ENCODE measurements around the gene RNF152. TPM values are rescaled to one million over a fixed set of nuclear protein-coding genes. Genes with fewer than 3 reads are reported as not detected.

RNF152 gene
- total and polyA plus RNA-seq, 2 of the 4 experiments (the other 2 are of a cell fraction) = 7.5 to 18.5 TPM

DNA sequence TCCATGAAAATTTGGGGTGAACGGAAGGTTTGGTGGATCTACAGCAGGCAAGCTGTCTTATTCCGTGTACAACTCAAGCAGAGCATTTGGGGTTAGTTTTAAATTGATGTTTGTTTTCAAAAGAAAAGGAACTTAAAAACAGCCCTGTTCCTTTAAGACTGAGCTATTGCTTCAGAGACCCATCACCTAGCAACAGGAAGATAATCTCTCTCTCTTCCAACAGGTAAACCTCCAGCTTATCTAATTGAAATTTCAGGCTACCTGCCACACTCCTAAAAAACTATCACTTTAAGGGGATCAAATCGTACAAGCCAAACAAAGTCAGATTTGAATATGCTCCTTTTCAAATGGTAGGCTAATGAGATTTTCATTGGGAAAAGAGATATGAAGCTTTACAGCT lies 101.8 kb downstream of the RNF152 start:
- Histone ChIP-seq H2BK20ac (ENCODE audit: low read depth, low read length) (no peak overlapping the region), H3K27me3 (ENCODE audit: control insufficient read depth, insufficient read depth, low read length) (no peaks in the 10 kb centered on the region; the same call in 1 of the 2 replicates), H2AK9ac (replicated peaks; ENCODE audit: low read depth, low read length, poor library complexity) (no peak overlapping the region), H2BK15ac (ENCODE audit: low read depth, low read length) (no peak overlapping the region), H2BK5ac (ENCODE audit: low read depth, low read length, poor library complexity, severe bottlenecking) (no peak overlapping the region), H3K14ac (replicated peaks; ENCODE audit: low read depth, low read length) (no peak overlapping the region), H3K4me1 (ENCODE audit: control insufficient read depth, insufficient read depth, low read length) (no peaks in the 10 kb centered on the region), H3K9ac (ENCODE audit: low read depth, low read length) (no peak overlapping the region), H3K9me1 (ENCODE audit: insufficient read depth, low read length) (no peaks in the 10 kb centered on the region), H2AK5ac (ENCODE audit: low read depth, low read length) (no peak overlapping the region), H3K9me3 (ENCODE audit: control insufficient read depth, insufficient read depth, low read length) (peaks cover 2% of the 10 kb centered on the region; the same call in 1 of the 2 replicates), H3K36me3 (ENCODE audit: control insufficient read depth, insufficient read depth, low read length) (no peaks in the 10 kb centered on the region), H3K4me2 (ENCODE audit: low read depth, low read length) (no peak overlapping the region), H3K23ac (ENCODE audit: low read depth, low read length) (no peak overlapping the region), H4K8ac (ENCODE audit: low read depth in 2 of 2, low read length in 2 of 2) (no peak overlapping the region), H4K20me1 (ENCODE audit: insufficient read depth, low read length) (no peaks in the 10 kb centered on the region), H4K91ac (ENCODE audit: insufficient read depth, low read depth, low read length) (no peak overlapping the region), H3K79me1 (ENCODE audit: low read depth in 1 of 2, low read length in 2 of 2) (no peaks in the 10 kb centered on the region), H3K4me3 (ENCODE audit: insufficient read depth, low read depth, low read length) (no peak overlapping the region), H3K4ac (ENCODE audit: low read depth, low read length) (no peak overlapping the region), H2AFZ (replicated peaks; ENCODE audit: low read length, poor library complexity) (no peak overlapping the region), H3K18ac (ENCODE audit: low read depth, low read length) (no peak overlapping the region), H4K5ac (ENCODE audit: low read depth, low read length) (no peak overlapping the region), H3K56ac (ENCODE audit: extremely low read depth, insufficient read depth, low read length) (no peak overlapping the region), H2BK120ac (ENCODE audit: low read depth, low read length) (no peak overlapping the region), H3K27ac (ENCODE audit: insufficient read depth, low read length) (no peak overlapping the region)
- in situ Hi-C loops (cut with MboI; ENCODE audit: low sequenced_read_pairs) = no loop called here
- ChIA-PET POLR2A (ENCODE audit: unreplicated experiment) (no interaction called here), CTCF (no interaction called here)
- no peak for DNase-seq
- no TSS peak for BruUV-seq (replicated peaks)
- ATAC-seq (ENCODE audit: low read depth) = no peak
- intact Hi-C loops (cut with micrococcal nuclease) = no loop called here
- TF ChIP-seq, protein P1, sequence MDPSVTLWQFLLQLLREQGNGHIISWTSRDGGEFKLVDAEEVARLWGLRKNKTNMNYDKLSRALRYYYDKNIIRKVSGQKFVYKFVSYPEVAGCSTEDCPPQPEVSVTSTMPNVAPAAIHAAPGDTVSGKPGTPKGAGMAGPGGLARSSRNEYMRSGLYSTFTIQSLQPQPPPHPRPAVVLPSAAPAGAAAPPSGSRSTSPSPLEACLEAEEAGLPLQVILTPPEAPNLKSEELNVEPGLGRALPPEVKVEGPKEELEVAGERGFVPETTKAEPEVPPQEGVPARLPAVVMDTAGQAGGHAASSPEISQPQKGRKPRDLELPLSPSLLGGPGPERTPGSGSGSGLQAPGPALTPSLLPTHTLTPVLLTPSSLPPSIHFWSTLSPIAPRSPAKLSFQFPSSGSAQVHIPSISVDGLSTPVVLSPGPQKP (IDR thresholded peaks at IDR 0.05; ENCODE audit: borderline replicate concordance, low read depth, low read length) = no peak
- TF ChIP-seq CHD1 (IDR thresholded peaks at IDR 0.05; ENCODE audit: low read depth, low read length) (no peak), RFX5 (IDR thresholded peaks at IDR 0.05; ENCODE audit: low read depth, low read length) (no peak), FOS (IDR thresholded peaks at IDR 0.05; ENCODE audit: low read depth, low read length) (no peak), BHLHE40 (IDR thresholded peaks at IDR 0.05; ENCODE audit: low read depth, low read length) (no peak), SMC3 (IDR thresholded peaks at IDR 0.05; ENCODE audit: low read depth, low read length) (no peak), POLR2A (IDR thresholded peaks at IDR 0.05; ENCODE audit: low read depth, low read length) (no peak), MAZ (IDR thresholded peaks at IDR 0.05; ENCODE audit: borderline replicate concordance, low read depth, low read length) (no peak), RAD21 (IDR thresholded peaks at IDR 0.05; ENCODE audit: low read length) (no peak), CEBPB (IDR thresholded peaks at IDR 0.05; ENCODE audit: low read depth, low read length) (no peak), MXI1 (IDR thresholded peaks at IDR 0.05; ENCODE audit: borderline replicate concordance, low read depth, low read length) (no peak), MAFK (IDR thresholded peaks at IDR 0.05; ENCODE audit: low read depth, low read length) (no peak), RCOR1 (IDR thresholded peaks at IDR 0.05; ENCODE audit: insufficient replicate concordance, low read length) (no peak), NFE2L2 (IDR thresholded peaks at IDR 0.05; ENCODE audit: low read depth, low read length) (no peak)
- TF ChIP-seq, protein P2, sequence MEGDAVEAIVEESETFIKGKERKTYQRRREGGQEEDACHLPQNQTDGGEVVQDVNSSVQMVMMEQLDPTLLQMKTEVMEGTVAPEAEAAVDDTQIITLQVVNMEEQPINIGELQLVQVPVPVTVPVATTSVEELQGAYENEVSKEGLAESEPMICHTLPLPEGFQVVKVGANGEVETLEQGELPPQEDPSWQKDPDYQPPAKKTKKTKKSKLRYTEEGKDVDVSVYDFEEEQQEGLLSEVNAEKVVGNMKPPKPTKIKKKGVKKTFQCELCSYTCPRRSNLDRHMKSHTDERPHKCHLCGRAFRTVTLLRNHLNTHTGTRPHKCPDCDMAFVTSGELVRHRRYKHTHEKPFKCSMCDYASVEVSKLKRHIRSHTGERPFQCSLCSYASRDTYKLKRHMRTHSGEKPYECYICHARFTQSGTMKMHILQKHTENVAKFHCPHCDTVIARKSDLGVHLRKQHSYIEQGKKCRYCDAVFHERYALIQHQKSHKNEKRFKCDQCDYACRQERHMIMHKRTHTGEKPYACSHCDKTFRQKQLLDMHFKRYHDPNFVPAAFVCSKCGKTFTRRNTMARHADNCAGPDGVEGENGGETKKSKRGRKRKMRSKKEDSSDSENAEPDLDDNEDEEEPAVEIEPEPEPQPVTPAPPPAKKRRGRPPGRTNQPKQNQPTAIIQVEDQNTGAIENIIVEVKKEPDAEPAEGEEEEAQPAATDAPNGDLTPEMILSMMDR (conservative IDR thresholded peaks at IDR 0.05; ENCODE audit: low read depth, low read length) = no peak
- TF ChIP-seq, protein P3, sequence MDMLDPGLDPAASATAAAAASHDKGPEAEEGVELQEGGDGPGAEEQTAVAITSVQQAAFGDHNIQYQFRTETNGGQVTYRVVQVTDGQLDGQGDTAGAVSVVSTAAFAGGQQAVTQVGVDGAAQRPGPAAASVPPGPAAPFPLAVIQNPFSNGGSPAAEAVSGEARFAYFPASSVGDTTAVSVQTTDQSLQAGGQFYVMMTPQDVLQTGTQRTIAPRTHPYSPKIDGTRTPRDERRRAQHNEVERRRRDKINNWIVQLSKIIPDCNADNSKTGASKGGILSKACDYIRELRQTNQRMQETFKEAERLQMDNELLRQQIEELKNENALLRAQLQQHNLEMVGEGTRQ (IDR thresholded peaks at IDR 0.05; ENCODE audit: low read depth, low read length) = no peak
- dilution Hi-C loops (cut with HindIII; ENCODE audit: low sequenced_read_pairs, unreplicated experiment) = no loop called here
- WGBS, 2 experiments (ENCODE audit: extremely low coverage in 2 of 2, insufficient read length in 1 of 2) = no CpG with 5 or more reads among the region's 3 CpGs

Data from IMR-90 (cell line).